ENCODE measurements around the gene SNRPD1.

GRCh38 chr18:21682371-21683051 is 70.4 kb downstream of the SNRPD1 start:
- TF ChIP-seq CTCF (IDR thresholded peaks at IDR 0.05) (no peak), POLR2A (IDR thresholded peaks at IDR 0.05) (no peak)

Measured in esophagus squamous epithelium (tissue), 4 donors.